ENCODE results near the gene SORCS2.

The SORCS2 gene

GRCh38 chr4:7626531-7626930, 434.2 kb downstream of the SORCS2 start:
- no peak for TF ChIP-seq CTCF (IDR thresholded peaks at IDR 0.05; ENCODE audit: low read depth, low read length)
- H3K4me3 ChIP-seq (ENCODE audit: low read depth, low read length) = no peak overlapping the region

- no peak overlapping the region for H3K4me3 ChIP-seq (ENCODE audit: low read depth, low read length)
- no peak for TF ChIP-seq CTCF (IDR thresholded peaks at IDR 0.05; ENCODE audit: low read depth, low read length)
Observed at GRCh38 chr4:7627251-7628250, 435.2 kb downstream of the SORCS2 start.

GRCh38 chr4:7628432-7628831, 436.1 kb downstream of the SORCS2 start:
- no peak overlapping the region for H3K4me3 ChIP-seq (ENCODE audit: low read depth, low read length)
- no peak for TF ChIP-seq CTCF (IDR thresholded peaks at IDR 0.05; ENCODE audit: low read depth, low read length)

GRCh38 chr4:7629501-7630254, 437.3 kb downstream of the SORCS2 start:
- no peak for TF ChIP-seq CTCF (IDR thresholded peaks at IDR 0.05; ENCODE audit: low read depth, low read length)
- no peak overlapping the region for H3K4me3 ChIP-seq (ENCODE audit: low read depth, low read length)

GRCh38 chr4:7630568-7631287, 438.4 kb downstream of the SORCS2 start:
- TF ChIP-seq CTCF (IDR thresholded peaks at IDR 0.05; ENCODE audit: low read depth, low read length) = no peak
- no peak overlapping the region for H3K4me3 ChIP-seq (ENCODE audit: low read depth, low read length)

- no peak overlapping the region for H3K4me3 ChIP-seq (ENCODE audit: low read depth, low read length)
Observed at GRCh38 chr4:7631288-7632014, 439.1 kb downstream of the SORCS2 start.

More at GRCh38 chr4:7631288-7632014, 439.1 kb downstream of the SORCS2 start:
- TF ChIP-seq CTCF (IDR thresholded peaks at IDR 0.05; ENCODE audit: low read depth, low read length) = no peak

Data from WI38 (cell line).